Stimulated activated CD4-positive, alpha-beta T cell treated with anti-CD3 and anti-CD28 coated beads, Interleukin-12 subunit alpha, Interleukin-12 subunit beta, amount 100 ng/mL, for 48 hours (primary cell): ENCODE results near the gene MACROD2.

ENCODE experiments used
- DNase-seq, 3 donors: peaks; one replicate each; pipeline ENCODE4 v3.0.0-alpha.2; 2020; ENCODE audit warnings: low read depth in 2 of 3, low spot score in 1 of 3

The MACROD2 gene

DNA sequence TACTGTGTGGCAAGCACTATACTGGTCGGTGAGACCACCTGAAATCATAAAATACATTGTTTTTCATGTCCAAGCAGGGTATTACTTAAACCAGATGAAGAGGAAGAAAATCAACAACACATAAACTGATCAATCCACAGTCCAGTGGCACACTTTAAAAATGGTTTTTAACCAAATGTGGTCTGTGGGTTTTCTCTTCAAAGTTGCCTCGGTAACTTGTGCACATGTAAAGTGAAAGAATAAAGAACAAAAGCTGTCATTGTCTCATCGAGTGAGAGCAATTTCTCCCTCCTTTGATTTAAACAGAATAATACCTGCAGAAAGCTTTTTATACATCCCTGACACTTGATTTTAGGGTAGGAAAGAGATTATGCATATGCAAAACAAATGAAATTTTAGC is 338.4 kb downstream of the MACROD2 start:
- no peak for DNase-seq

DNA sequence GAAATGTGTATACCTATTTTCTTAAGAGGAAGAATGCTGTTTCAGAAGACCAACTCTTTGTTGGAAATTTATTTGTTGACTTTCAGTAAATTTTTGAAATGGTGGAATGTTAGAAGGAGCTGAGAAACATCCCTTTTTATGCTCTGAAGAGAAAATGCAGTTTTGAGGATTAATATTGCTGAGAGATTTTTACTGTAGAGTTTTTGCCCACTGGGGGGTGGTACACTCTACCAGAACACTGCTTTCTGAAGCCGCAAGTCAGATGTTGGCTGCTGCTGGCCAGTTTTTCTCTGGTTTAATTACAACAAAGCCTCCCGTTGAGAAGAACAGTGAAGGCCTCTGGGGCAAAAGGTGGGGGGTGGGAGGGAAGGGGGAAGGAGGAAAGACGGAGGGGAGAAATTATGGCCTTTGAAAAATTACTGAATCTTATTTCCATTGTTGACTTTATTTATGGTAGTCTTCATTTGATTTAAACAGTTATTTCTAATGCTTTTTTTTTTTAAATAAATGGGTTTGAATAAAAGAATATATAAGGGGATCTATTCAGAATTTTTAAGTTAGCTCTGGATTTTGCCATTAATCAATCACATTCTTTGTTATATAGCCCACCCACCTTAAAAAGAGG is 339.1 kb downstream of the MACROD2 start:
- DNase-seq = no peak

GRCh38 chr20:14335052-14335451 is 339.7 kb downstream of the MACROD2 start:
- DNase-seq = no peak

GRCh38 chr20:14336686-14337085 is 341.4 kb downstream of the MACROD2 start:
- DNase-seq = no peak

DNA sequence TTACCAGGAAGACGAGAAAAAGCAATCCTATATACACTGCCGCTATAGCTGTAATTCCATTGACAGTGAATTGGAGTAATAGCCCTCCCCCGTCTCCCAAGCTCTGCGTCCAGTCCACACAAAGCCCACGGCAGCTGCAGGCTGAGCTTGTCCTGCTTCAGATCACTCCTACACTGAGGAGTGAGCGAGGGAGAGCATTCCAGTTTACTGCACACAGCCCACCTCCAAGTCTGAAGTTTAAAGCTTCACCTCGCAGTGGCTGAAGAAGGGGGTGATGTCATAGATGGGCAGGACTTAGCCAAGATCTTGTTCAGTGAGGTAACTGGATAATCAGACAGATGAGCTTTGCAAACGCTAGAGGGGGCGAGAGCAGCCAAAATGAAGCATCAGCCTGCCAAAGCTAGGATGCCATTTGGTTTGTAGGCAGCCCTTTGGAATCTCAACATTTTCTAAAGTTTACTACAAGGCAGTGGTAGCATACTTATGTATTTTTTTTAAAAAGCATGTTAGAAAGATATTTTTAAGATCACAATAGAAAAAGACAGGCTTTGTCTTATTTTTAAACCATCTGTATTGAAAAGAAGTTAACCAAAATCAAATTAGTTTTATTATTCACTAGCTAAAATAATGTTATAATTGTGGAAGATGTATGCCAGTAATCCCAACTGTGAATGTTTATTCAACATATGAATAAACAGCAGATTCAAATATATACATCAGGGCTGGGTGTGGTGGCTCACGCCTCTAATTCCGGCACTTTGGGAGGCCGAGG is 342.3 kb downstream of the MACROD2 start, which contains the start of gene FLRT3:
Gene FLRT3, minus strand, starts transcription at position 213 of the 772 bp plus-strand sequence. CDS start 10,106 bp downstream, outside the sequence.
- DNase-seq = no peak

DNA sequence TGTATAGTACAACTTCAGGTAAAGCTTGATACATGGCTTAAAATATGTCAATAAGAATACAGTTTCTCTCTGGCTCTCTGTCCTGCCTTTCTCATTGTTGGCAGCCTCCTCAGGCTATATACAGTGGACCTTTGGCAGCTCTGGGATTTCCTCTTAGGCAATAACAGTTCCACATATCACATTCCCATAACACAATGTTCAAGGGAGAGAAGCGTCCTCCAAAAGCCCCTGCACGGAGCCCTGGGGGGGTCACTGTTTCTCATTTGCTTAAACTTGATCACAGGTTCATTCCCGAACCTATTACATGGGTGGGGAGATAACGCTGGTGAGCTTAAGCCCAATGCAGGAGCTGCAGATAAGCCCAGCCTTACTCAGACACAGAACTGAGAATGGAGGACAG is 346.5 kb downstream of the MACROD2 start:
- DNase-seq = no peak

DNA sequence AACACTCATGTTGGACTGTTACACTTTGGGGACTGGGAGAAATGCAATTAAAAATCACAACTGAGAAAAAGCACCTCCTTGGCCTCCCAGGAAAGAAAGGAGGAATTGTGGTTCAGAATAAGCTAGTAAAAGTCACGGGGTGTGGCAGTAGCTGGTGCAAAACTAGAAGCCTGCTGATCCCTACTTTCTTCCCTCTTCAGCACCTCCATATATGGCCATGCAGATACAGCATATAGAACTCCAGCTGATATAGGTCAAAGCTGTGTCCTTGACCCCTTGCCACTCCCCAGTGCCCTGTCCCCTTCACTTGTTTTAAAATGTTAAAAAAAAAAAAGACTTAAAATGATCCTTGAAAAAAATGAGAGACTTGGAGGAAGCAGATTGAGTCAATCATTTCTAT is 347.6 kb downstream of the MACROD2 start:
- DNase-seq = no peak

GRCh38 chr20:14343491-14344065 is 348.3 kb downstream of the MACROD2 start:
- DNase-seq = no peak

DNA sequence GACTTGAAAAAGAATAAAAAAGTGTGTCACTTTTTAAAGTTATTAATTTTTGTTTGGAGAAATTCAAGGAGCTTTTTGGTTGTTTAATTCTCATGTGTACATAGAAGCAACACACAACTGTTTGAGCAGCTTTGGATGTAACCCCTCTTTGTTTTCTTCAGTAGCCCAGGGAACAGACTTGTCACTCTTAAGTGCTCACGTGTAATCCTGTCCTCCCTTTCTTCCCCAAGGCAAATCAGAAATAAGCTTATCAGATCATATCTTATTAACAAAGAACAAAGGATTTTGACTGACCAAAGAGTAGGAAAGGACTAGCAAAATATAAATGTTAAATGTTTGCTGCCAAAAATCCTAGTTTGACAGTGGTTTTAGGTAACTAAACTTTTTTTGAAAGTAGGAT is 349.4 kb downstream of the MACROD2 start:
- DNase-seq = no peak

DNA sequence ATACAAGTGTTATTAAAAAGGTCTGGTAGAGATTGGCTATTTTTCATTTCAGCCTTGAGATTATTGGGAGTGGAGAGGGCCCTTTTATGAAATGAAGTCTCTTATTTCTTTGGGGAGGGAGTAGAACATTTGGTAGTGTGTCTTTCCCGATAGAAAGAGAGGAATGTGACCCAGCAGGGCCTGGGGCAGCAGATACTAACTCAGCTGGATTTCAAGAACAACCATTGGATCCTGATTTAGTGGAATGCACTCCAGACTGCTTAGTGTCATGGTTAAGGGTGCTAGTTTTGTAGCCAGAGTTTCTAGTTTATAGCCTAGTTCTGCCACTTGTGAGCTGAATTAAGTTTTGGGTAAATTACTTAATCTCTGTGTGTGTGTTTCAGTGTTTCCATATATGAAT is 360.5 kb downstream of the MACROD2 start:
- DNase-seq = no peak

GRCh38 chr20:14360416-14360815 is 365.1 kb downstream of the MACROD2 start:
- DNase-seq = no peak

GRCh38 chr20:14361509-14362345 is 366.4 kb downstream of the MACROD2 start:
- DNase-seq = no peak

DNA sequence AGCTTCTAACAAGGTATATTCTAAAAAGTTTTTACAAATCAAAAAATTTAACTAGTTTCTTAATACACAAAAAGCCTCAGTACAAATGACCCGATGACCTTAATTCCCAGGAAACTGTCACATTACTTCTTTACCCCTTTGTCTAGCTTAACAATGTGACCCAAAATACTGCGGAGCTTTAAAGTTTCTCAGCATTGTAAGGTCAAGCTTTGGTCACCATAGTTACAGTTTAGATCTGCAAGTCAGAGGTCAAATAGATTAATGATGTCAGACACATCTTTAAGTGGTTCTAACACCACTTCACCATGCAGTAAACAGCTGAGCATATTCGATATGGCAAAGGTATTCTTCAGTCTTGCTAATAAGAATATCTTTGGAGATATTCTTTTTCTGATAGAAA is 378.9 kb downstream of the MACROD2 start:
- DNase-seq = no peak

DNA sequence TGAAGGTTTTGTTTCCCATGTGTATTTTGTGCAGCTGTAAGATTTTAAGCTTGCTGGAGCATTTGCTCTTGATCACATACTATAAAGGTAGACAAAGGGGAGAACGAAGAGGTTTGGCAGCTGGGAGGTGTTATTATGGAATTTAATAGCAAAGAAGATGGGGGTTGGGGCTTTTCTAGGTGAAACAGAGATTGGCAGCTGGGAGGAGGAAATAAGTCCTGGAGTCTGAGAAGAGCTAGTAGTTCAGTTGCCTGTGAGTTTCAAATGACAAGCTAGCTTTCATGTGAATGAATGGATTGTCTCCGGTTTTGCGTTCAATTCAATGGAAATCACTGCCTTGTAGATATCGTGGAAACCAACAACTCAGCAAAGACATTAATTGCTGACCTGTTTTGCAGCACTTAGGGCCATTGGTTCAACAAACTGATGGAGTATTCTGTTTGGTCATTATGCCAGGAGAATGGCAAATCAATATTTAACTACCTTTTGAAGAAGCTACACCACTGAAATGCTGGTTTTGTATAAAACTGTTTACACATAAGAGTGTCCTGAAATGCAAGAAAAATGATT is 380.2 kb downstream of the MACROD2 start:
- DNase-seq = no peak

DNA sequence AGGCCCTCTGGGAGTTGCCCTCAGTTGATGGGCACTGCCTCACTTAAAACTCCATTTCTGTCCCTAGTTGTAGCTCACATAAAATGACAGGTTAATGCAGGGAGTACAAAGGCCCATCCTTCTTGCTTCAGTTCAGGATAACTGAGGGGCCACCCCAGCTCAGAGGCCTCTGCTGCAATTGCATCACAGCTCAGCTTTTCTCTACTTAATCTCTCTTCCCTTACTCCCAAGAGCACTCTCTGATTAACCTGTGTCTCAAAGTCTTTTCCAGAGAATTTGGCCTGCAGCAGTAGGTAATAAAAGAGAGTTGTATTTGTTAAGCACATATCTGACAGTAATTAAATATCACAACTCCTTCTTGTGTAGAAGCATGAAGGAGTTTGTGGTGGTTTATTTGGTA is 383.0 kb downstream of the MACROD2 start:
- no peak for DNase-seq

GRCh38 chr20:14383335-14383734 is 388.0 kb downstream of the MACROD2 start:
- no peak for DNase-seq

- DNase-seq = no peak
Measured at GRCh38 chr20:14384416-14385175, 389.3 kb downstream of the MACROD2 start.

DNA sequence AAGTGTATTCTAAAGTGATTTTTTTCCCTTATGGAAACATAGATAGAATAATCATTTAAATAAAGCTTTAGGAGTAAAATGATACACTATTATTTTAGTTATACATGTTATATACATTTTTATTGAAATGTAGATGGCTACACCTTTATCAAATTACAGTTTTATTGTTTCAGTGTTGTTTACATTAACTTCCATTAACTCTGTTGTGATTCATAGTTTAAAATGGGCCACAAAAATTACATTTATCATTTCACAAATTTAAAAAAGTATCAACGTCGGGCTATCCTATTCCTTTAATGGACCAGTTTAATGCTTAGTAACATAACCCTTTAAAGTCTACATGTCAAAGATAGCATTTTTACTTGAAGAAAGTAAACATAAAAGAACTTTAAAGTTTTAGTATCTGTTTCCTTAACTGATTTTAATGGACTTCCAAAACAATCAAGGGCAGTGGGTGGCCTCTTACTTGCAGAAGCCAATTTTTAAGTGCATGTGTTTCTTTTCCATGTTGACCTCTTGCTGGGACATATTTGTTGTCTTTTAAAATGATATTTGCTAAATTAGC is 389.9 kb downstream of the MACROD2 start:
- DNase-seq = no peak

DNA sequence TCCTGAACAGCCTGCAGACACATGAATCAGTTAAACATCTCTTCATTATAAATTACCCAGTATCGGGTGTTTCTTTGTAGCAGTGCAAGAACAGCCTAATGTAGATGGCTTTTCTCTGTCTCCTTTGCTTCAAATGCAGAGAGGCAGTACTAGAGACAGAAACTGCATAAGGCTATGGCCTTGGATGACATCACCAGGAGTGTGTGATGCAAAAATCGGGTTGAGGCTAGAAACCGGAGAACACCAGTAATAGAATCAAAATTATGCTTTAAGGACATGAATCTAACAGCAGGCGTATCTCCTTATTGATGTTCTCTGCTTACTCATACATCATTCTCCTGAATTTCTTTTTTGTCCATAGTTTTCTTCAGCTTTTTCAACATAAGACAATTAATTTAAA is 391.4 kb downstream of the MACROD2 start:
- no peak for DNase-seq

DNA sequence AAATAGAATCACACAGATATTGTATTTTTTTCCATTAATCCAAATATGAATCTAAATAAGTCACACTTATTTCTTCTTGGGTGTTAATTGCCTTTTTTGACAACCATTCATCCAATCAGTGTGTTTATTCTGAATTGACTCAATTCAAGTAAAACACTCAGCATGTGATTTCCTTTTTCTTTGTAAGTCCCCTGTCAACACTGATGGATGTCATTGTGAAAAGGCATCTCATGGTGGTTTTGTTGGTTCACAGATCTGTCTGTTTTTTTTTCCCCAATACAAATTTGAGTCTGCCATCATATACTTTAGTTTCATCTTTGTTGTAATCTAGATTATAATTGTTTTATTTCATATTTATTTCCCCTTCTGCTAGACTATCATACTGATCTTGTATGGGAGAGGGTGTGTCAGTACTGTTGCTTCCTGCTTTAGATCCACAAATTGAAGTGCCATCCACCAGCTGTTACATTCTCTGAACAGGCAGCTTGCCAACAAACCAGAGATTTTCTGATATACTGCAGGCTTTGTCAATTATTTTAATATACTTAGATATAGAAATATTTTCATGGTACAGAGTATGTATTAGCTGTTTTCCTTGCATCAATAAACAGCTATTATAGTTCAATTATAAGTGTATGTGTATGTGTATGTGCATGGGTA is 406.3 kb downstream of the MACROD2 start:
- DNase-seq = no peak
